ENCODE data around the gene HOXA4.
A peak's percentile ranks its signal among the peaks of the same experiment; 100 is the strongest.

HOXA4 gene

DNA sequence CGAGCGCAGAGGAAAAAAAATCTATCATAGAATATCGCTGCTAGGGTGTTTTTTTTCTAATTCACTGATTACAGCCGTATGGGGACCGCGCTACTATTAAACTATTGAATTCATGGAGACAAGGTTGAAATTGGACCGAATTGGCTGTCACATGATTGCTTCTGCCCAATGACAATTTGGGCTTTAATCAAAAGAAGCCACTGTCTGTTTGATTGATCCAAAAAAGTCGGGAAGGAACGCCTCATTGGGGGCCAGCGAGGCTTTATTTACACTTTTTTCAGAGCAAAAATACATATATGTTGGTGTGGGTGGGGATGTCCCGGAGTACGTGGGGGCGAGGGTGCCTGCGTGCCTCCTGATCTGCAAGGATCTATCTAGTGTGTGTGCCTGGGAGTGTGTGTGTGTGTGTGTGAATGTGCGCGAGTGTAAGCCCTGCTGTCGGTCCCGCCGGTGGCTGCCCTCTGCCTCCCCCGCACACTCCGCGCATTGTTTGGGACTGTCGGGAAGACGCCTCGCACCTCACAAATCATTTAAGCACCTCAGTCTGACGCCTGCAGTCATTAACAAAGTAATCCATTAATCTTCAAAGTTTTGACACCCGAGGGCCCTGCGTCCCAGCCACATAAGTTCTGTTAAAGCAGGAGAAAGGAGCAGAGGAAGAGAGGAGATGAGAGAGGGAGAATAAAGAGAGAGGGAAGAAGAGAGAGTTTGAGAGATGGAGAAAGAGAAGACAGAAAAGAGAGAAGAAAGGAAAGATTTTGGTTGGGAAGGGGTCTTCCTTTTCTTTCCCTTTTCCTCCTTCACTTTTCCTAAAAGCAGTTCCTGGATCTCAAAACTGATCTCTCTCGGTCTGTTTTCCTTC, 27.7 kb downstream of the HOXA4 start, which contains the start of gene HOXA2:
TSS of gene HOXA2 (minus strand) at position 103 of the 862 bp plus-strand sequence. CDS start 183 bp downstream, outside the sequence.
- no peak for DNase-seq

DNA sequence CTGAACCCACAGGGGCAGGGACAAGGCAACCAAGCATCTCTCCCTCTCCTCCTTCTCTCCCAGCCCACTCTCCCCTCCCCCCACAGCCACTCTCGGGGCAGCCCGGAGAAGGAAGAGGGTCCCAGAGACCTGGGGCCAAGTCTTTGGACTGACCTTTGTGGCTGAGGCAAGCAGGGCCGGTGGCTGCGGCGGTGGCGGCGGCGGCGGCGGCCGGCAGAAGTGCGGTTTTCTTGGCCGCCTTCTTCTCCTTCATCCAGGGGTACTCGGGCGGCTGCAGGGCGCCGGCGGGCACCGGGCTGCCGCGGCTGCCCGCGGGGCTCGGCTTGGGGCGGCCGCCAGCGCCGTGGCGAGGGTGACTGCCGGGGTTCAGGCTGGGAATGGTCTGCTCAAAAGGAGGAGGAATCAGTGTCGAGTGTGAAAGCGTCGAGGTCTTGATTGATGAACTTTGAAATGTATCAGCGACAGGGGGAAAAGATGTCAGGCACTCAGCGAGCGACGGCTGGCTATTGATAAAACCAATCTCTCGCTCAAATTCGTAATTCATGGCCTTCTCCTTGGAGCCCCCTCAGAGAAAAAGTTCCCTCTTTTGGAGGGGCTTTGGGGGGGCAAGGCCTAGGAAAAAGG, 28.5 kb downstream of the HOXA4 start:
- no peak for DNase-seq

DNA sequence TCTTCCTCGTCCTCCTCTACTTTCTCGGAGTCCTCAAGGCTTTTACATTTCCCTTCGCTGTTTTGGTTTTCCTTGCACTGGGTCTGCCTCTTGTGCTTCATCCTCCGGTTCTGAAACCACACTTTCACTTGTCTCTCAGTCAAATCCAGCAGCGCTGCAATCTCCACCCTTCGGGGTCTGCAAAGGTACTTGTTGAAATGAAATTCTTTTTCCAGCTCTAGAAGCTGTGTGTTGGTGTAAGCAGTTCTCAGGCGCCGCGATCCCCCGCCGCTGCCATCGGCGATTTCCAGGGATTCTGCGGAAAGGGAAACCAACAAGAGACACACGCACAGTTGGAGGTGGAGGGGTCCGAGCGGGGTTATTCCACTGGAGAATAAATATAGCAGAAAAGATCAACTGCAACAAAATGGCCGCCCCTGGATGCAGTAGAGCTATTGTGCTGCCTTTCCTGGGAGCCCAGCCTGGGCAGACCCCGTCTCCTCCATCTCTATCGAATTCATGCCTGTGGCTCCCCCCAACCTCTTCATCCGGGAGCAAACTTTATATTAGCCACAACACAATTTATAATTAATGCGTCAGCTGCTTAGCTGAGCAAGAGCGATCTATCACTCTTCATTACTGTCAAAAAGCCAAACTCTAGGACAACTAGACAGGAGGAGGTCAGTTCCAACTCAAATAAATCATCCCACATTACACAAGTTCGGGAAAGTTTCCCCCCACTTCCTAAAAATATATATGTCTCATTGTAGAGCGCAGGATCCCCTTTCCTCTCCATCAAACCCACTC, 29.2 kb downstream of the HOXA4 start:
- no peak for DNase-seq

- no peak for DNase-seq
Measured at GRCh38 chr7:27100694-27101170, 29.8 kb downstream of the HOXA4 start.

DNA sequence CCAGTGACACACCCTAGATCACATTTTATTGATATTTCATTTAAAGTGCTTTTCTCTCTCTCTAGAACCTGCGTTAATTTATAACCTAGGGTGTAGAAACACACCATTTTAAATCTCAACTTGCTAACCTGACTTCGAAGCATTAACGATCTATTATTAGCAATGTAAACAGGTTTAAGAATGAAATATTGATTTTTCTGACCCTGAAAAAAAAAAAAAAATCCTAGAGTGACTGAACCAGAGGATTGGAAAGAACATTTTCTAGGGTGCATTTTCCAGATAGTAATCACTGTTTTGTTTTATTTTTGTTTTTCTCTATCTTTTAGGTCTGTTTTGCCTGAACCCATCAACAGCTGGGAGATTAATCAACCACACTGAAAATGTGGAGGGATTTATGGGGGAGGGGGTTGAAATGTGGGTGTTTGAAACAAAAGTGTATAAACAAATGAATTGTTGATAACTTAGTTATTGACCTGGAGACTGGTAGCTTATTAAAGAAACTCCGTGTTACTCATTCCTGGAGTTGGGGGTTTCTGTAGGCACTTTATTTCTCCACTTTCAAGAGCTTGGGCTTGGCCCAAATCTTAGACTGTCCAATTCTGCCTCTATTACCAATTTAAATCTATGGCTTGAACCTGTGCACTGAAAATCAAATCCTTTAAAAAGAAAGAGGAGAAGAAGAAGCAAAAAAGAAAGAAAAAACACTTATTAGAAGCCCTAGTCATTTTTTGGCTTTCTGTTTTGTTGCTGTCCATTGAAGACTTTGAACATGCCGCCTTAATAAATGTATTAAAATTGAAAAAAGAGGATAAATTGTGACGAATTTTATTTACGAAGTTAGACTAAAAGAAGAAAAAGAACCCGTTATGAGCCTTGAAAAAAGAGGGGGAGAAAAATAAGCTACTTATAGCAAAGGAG, 30.8 kb downstream of the HOXA4 start:
- DNase-seq: no peak

DNA sequence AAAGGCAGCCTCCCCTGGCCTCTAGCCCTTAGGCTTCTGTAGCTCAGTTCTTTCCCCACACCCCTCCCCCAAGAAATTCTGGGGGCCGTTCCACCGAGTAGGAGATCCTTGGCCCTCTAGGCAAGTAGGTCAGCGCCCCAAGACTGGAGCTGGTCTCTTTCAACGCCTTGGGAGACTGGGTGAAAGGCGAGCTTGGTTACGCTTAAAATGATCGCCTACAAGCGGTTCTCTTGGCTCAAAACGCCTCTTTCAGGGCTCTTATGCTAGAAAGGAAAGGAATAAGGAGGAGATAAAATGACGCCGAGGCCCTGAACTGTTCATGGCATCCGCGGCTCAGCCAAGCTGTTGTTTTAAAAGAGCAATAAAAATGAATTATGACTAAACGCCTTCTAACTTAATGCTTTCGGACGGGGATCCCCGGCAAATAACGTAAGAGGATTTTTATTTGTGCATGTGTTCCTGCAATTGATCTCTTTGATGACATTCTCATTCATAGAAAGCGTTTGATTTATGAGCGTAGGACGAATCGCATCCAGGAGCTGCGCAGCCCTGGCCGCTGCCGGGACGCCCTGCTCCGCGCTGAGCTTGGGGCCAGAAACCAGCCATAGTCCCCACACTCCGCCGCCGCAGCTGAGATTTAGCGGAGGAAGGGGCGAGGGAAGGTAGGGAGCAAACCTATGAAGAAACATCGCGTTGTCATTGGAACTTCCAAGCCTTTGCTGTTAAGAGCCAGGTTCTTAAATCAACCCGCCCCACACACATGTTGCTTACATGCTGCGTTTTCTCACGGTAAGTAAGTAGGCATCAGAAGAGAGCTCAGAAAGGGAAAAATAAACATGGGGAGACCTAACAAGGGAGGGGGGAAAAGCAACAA, 31.7 kb downstream of the HOXA4 start:
- DNase-seq: no peak

GRCh38 chr7:27097686-27098577, 32.6 kb downstream of the HOXA4 start:
- no peak for DNase-seq

DNA sequence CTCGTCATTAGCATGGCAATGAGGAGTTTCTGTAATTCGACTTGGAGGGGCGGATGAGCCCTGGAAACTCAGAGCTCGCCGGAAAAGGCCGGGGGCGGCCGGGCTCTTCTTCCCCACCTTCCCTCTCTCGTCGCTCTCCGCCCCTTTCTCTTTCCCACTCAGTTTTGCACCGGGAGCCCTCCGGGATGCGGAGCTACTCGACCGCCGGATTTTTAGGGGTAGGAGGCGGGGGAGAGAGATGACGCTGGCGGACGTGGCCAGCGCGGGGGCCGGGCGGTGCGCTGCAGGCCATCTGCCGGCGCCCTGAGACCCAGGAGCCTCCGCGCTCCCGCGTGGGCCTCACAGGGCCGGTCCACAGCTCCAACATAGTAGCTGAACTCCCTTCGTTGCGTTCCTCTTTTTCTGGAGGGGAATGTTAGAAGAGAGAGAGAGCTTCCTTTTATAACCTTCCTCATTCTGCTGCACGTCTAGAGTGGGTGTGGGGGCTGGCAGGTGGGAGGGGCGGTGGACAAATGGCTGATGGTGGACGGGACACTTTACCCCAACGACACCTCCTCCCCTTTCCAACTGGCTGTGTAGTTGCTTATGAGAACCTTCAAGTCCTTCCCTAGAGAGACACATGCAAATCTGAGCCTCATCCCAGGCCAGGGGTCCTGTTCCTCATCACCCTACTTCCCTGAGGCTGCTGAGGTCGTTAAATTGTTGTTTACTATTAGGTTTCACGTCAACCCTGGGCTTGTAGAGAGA, 33.6 kb downstream of the HOXA4 start:
- DNase-seq: no peak

DNA sequence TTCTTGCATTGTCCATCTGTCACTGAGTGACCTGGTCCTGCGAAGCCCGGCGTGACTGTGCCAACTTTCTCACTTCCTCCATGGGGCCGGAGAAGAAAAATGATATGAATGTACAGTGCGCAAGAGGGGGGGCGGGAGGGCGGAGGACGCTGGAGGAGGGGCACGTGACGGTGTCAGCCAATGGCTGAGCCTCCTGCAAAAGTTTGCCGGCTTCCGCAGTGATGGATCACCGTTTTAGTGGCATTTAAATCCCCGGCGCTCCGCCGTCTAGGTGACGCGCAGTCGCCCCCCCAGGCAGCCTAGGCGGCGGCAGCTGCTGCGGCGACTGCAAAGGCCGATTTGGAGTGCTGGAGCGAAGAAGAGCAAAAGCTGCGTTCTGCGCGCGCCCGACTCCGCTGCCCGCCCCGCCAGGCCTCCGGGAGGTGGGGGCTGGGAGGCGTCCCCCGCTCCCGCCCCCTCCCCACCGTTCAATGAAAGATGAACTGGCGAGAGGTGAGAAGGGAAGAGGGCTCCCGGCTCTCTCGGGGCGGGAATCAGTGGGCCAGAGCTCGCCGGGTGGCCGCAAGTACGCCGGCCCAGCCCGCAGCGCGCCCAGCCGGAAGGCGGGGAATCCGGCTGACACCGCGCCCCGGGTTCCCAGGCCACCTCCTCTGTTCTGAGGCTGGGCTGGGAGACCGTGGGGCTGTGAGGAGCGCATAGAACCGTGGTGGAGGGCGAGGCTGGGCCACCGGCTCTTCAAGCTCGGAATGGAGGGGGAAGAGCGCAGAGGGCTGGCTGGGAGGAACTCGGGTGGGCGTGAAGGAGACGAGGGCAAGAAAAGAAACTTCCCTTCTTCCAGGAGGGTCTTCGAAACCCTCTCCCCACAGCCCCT, 34.4 kb downstream of the HOXA4 start, which contains the start of gene HOXA1:
TSS of gene HOXA1 (minus strand) at position 104 of the 871 bp plus-strand sequence. CDS start at position 16, 88 bp downstream.
- DNase-seq: peak; percentile 8 to 41 (median 18)

DNA sequence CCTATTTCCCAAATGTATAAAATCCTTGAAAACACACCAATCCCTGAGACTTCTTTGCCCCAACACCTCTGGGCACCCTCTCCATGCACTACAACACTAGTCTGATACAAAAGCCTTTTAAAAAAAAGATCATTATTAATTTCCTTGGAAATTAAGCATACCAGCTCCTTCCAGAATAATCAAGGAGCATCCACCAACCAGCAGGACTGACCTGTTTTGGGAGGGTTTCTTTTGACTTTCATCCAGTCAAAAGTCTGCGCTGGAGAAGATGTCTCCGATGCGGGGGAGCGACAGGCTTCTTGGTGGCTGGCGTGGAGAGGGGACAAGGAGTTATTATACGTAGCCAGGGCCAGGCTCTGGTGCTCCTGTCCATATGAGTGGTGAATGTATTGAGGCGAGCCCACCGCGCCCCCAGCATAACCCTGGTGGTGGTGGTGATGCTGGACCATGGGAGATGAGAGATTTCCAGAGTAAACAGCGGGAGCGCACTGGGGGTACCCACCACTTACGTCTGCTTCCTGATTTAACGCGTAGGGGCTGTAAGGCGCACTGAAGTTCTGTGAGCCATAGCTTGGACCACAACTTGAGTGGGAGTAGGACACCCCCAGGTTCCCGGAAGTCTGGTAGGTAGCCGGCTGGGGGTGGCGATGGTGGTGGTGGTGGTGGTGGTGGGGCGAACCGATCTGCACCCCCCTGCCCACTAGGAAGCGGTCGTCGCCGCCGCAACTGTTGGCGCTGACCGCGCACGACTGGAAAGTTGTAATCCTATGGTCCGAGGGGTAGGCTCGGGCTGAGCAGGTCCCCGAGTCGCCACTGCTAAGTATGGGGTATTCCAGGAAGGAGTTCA, 35.3 kb downstream of the HOXA4 start:
- no peak for DNase-seq

GRCh38 chr7:27094304-27095049, 36.1 kb downstream of the HOXA4 start:
- DNase-seq: no peak

- no peak for DNase-seq
Measured at GRCh38 chr7:27093184-27093895, 37.2 kb downstream of the HOXA4 start.

GRCh38 chr7:27092819-27093110, 37.8 kb downstream of the HOXA4 start:
- DNase-seq: no peak

GRCh38 chr7:27091941-27092818, 38.4 kb downstream of the HOXA4 start:
- DNase-seq: no peak

DNA sequence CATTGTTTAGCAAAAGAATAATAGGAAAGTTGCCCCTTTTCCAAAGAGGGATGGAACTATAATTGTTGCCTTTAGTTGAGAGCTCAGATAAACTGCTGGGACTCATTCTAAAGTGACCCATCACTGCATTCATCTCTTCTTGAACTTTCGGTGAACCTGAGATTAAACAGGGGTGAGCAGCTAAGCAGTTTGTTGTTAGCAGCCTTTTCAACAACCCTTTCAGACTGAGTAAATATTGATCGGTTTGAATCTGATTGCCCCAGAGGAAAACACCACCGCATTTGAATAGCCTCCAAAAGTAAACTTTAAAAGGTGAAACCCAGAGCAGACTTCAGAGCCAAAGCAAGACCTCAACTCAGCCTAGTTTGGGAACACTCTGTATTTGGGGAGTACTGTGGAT, 39.5 kb downstream of the HOXA4 start:
- DNase-seq: no peak

All from activated naive CD4-positive, alpha-beta T cell (primary cell).